HL-60 (cell line): ENCODE measurements around the gene REM1.

Experiments used
- DNase-seq, 2 experiments: peaks; one replicate each; pipeline ENCODE4 v3.0.0-alpha.2; 2010 to 2020; ENCODE audit warnings: low read depth in 1 of 2, low spot score in 1 of 2
- H3K27ac ChIP-seq: fragments of 250-450 bp; sonication (Bioruptor Pico); replicated peaks from 2 replicates; pipeline ENCODE4 v1.5.1; 2020; ENCODE audit warnings: mild to moderate bottlenecking, moderate library complexity
- H3K27me3 ChIP-seq: fragments of 250-450 bp; sonication (Bioruptor Pico); 2 replicates; pipeline ENCODE4 v1.5.1; 2021; ENCODE audit warnings: mild to moderate bottlenecking, moderate library complexity; ENCODE audit not compliant: insufficient read depth, poor library complexity, severe bottlenecking
- H3K4me3 ChIP-seq: replicated peaks from 2 replicates; pipeline ENCODE4 v1.5.1; 2011; ENCODE audit warnings: mild to moderate bottlenecking, control low read depth, low read length; ENCODE audit not compliant: insufficient read depth
- CTCF ChIP-seq: IDR thresholded peaks from one replicate; pipeline ENCODE4 v1.5.1; 2011; ENCODE audit warnings: low read length, control low read depth, inconsistent platforms; ENCODE audit not compliant: insufficient read depth
- GABPA ChIP-seq: IDR thresholded peaks from 2 replicates; pipeline ENCODE4 v1.6.1; 2012; ENCODE audit warnings: low read depth
- POLR2AphosphoS5 ChIP-seq: IDR thresholded peaks from 2 replicates; pipeline ENCODE4 v1.6.1; 2012; ENCODE audit warnings: low read depth
- REST ChIP-seq: IDR thresholded peaks from 2 replicates; pipeline ENCODE4 v1.6.1; 2012; ENCODE audit warnings: low read depth; ENCODE audit not compliant: insufficient replicate concordance
- SPI1 ChIP-seq: IDR thresholded peaks from 2 replicates; pipeline ENCODE4 v1.6.1; 2012; ENCODE audit warnings: low read depth, mild to moderate bottlenecking, borderline replicate concordance

Gene REM1

GRCh38 chr20:31472395-31473330 is 2.4 kb upstream of the REM1 start:
- TF ChIP-seq REST, result no peak
- no peak for TF ChIP-seq SPI1
- no peak for TF ChIP-seq POLR2AphosphoS5
- TF ChIP-seq GABPA, result no peak
- TF ChIP-seq CTCF, result no peak
- H3K27me3 ChIP-seq, result peaks cover 19% of the 10 kb centered on the region
- H3K4me3 ChIP-seq, result no peak overlapping the region
- no peak for DNase-seq
- no peak overlapping the region for H3K27ac ChIP-seq

- no peak overlapping the region for H3K4me3 ChIP-seq
- no peak for TF ChIP-seq REST
- no peak for TF ChIP-seq GABPA
- no peak for TF ChIP-seq CTCF
- TF ChIP-seq SPI1, result no peak
- no peak for TF ChIP-seq POLR2AphosphoS5
- no peak for DNase-seq
- H3K27ac ChIP-seq, result no peak overlapping the region
- peaks cover 19% of the 10 kb centered on the region for H3K27me3 ChIP-seq
Observed at GRCh38 chr20:31473331-31474096, 1.6 kb upstream of the REM1 start.

GRCh38 chr20:31474097-31474436 is 1.0 kb upstream of the REM1 start:
- H3K27me3 ChIP-seq, result peaks cover 19% of the 10 kb centered on the region
- no peak overlapping the region for H3K27ac ChIP-seq
- TF ChIP-seq GABPA (no peak), SPI1 (no peak), CTCF (no peak), REST (no peak), POLR2AphosphoS5 (no peak)
- no peak for DNase-seq
- no peak overlapping the region for H3K4me3 ChIP-seq
